H7 (cell line): ENCODE results near the gene IFITM10. TPM values are rescaled to one million over a fixed set of nuclear protein-coding genes. Genes with fewer than 3 reads are reported as not detected.
"Not testable (repeated sequence)": the region's sequence is repeated elsewhere in the genome, so short reads cannot be mapped to it uniquely, and the experiment has no call there.

ENCODE experiments used
- DNase-seq: peaks from one replicate; pipeline ENCODE4 v3.0.0; 2012
- H3K27me3 ChIP-seq: 2 replicates; pipeline ENCODE4 v1.6.0; 2011; ENCODE audit warnings: mild to moderate bottlenecking, low read length; ENCODE audit not compliant: control insufficient read depth, insufficient read depth
- H3K36me3 ChIP-seq: replicated peaks from 2 replicates; pipeline ENCODE4 v1.5.1; 2011; ENCODE audit warnings: low read length; ENCODE audit not compliant: control insufficient read depth, insufficient read depth
- H3K4me3 ChIP-seq: 2 replicates; pipeline ENCODE4 v1.5.1; 2011; ENCODE audit warnings: low read depth, mild to moderate bottlenecking, control low read depth, low read length, moderate library complexity; ENCODE audit not compliant: insufficient read depth
- total RNA-seq: library from RNA; depleted of rRNA; stranded (reverse); fragments of >200 nt; shearing (Covaris generic); gene quantifications from 2 replicates; pipeline ENCODE4 v1.2.3, GENCODE V29; 2014

Gene IFITM10
- total RNA-seq, 1 experiment from 2014 or later, result 0.42 TPM

DNA sequence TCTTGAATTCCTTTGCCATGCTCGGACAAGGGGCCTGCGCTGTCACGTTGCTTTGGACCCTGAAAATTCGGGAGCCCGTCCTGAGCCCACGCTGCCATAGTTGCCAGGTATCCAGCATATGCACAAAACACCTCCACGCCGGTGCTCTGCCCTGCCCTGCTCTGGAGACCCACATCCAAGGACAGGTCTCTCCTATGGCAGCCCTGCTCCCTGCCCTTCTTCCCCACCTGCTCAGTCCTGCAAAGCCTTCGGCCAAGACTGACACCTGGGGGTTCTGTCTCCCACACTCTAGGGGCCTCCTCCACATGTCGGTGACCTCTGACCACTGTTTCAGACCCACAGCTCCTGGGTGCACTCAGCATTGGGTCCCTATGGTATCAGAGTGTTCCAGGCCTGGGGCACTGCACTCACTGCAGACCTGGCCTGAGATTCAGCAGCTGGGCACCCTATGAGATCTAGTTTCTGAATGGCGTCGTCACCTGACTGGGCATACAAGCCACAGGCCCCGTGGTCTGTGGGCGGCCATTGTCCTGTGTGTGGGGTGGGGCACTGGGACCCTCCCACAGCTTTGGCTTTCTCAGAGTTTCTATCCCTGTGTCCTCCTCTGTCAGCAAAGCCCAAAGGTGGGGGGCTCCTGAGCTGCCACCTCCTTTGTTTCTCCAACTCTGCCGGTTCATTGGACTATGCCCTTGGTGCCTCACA is 55.4 kb downstream of the IFITM10 start:
- H3K36me3 ChIP-seq, result no peaks in the 10 kb centered on the region
- H3K27me3 ChIP-seq, result peaks cover 3% of the 10 kb centered on the region

DNA sequence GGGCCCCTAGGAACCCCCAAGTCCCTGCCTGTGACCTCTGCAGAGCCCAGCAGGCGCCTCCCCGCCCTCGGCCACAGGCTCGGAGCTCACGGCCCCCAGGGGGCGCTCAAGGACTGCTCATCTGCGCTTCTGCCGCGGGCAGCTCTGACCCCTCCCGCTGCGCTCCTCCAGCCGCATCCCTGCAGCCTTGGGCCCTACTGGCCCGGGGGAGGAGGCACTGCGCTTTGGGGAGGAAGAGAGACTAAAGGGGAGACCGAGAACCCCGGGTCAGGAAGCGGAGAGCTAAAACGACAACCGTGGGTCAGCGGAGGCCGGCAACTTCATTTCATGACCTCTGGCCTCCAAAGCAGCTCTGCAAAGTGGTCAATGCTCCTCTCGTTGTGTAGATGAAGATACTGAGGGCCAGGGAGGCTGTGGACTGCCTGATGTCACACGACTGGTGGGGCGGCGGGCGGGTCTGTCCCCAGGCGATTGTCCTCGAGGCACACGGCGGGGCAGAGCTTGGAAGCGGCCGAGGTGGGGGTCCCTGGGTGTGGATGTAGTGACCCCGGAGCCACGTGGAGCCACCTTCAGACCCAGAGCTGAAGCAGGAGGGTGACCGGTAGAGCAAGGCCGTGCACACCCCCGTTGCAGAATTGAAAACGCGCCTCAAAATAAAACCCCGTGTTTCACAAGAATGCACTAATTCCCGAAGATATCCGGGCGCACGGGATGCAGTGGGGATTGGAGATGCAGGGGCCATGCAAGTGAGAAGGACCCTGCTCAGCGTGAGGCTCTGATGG is 56.1 kb downstream of the IFITM10 start:
- H3K36me3 ChIP-seq, result no peaks in the 10 kb centered on the region
- H3K27me3 ChIP-seq, result peaks cover 3% of the 10 kb centered on the region
- H3K4me3 ChIP-seq, result peak overlapping the region; percentile 40
- peak; percentile 98 for DNase-seq

More for the DNA sequence above, 55.4 kb downstream of the IFITM10 start:
- H3K4me3 ChIP-seq, result no peak overlapping the region
- DNase-seq, result no peak

DNA sequence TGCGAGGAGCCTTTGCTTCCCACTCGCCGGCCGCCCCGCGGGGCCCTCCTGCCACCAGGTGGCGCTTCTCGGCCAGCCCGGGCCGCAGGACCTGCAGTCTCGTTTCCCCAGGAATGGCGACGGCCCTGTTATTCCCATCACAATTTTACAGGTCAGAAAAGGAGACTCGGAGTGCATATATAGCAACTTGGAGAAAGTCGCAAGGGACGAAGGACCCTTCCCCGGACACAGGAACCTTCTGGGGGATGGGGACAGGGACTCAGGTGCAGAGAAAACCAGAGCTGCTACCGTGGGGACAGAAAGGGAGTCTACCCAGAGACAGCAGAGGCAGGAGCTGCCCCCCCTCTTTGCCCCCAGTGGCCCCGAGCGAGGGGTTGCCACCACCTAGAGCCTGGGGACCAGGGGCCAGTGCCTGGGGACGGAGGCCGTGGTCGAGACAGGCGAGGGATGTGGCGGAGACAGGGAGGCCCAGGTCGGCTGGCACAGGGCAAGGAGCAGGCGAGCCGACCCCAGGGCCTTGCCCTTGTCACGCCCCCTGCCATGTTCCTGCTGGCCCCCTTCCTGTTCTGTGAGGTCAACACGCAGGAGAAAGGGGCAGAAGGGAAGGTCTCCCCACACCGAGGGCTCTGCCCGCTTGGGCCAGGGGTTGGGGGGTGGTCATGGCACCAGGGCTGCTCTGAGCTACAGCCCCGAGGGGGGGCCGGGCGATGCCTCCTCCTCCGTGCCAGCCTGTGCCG is 56.9 kb downstream of the IFITM10 start:
- H3K4me3 ChIP-seq, result peak overlapping the region; percentile 40
- peaks cover 3% of the 10 kb centered on the region for H3K27me3 ChIP-seq
- peak; percentile 98 for DNase-seq
- no peaks in the 10 kb centered on the region for H3K36me3 ChIP-seq

DNA sequence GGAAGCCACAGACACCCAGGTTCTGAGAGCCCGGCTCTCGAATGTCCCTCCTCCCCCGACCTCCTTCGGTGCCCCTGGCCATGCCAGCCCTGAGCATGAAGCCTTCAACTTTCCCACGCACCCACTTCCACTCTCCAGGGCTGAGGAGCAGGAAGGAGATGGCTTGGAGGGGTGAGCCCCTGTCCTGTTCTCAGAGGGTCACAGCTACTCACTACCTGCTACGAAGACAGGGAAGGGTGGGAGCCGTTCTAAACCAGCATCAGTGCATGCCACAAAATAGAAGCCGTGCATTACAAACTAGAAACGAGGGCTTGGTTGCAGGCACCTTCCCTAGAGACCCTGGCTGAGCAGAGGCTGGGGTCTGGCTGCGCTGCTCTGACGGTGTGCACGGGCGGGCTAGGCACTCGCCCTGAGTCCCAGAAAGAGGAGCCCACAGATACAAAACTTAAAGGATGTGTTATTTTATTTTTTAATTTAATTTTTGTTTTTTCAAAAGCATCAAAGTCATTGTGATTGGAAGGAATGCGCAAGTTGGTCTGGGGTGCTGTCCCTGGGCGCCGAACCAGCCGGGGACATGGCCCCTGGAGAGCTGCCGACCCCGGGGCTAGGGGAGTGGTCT is 57.6 kb downstream of the IFITM10 start:
- Histone ChIP-seq H3K36me3 (no peaks in the 10 kb centered on the region), H3K4me3 (no peak overlapping the region), H3K27me3 (peaks cover 3% of the 10 kb centered on the region)
- DNase-seq, result no peak

DNA sequence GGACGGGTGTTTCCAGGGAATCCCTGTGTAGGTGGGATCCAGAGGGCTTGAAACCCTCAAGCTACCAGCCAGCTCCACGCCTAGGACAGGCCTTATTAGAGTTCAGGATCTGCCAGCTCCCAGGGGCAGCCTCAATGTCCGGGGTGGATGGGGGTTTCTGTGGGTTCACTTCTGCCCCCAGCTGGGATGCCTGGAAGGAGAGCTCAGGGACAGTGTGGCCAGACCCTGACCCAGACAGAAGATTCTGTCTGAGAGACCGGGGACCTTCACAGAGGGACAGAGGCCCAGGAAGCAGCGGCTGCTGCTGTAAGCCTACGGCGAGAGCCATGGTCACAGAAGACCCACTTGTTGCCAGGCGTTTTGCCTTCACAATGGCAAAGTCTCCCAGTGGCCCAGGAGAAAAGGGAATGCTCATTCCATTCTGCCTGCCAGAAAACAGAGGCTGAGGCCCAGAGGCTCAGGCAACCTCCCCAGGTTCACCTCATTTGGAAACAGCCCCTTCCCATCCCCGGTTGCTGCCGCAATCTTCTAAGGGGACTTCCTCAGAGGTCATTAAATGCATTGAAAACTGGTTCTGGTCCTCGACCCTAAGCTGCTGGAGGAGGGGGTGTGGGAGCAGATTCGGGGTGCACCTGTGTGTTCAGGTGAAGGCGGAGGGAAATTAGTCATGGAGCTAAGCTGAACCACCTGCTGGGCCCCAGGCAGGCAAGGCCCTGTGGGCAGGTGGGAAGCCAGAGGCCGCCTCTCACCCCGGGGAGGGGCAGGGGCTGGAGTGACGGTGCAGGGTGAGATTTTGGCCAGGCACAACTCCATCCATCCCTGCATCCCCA is 58.3 kb downstream of the IFITM10 start:
- H3K4me3 ChIP-seq, result no peak overlapping the region
- peak; percentile 51 for DNase-seq
- no peaks in the 10 kb centered on the region for H3K36me3 ChIP-seq
- H3K27me3 ChIP-seq, result peaks cover 3% of the 10 kb centered on the region

DNA sequence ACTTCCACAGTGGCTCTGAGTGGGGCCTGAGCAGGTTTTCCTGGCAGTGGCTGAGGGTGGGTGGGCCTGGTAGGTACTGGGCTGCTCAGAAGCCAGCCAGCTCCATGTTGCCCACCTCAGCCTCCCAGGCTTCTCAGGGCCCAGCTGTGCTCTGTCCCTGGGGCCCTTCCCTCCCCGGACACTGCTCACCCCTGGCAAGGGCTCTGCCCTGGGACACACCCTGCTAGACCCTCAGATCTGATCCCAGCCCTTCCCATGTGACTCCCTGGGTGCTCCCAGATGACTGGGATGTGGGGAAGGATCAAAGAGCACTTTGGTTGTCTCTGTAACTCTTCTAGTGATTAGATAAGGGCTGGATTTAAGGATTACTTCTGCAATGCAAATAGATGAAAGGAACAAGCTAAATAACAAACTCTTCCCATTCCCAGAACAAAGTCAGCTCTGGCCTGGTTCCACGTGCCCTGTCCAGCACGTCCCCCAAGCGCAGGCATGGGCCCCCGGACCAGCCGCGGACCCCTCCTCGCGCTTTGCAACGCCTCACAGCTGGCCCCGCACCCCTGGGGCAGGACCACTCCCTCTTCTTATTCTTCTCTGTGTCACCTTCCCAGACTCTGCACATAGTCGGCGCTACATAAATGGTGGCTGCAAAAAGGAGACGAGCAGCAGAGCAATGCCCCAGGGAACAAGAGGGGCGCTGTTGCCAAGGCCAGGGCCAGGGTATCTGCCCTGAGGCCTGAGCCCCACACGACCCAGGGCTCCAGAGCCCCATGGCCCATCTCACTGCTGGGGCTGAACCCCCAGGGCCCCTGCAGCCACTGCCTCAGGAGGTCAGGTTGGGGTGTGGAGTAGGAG is 59.1 kb downstream of the IFITM10 start:
- Histone ChIP-seq H3K36me3 (no peaks in the 10 kb centered on the region), H3K4me3 (no peak overlapping the region), H3K27me3 (peaks cover 3% of the 10 kb centered on the region)
- peak; percentile 65 for DNase-seq

DNA sequence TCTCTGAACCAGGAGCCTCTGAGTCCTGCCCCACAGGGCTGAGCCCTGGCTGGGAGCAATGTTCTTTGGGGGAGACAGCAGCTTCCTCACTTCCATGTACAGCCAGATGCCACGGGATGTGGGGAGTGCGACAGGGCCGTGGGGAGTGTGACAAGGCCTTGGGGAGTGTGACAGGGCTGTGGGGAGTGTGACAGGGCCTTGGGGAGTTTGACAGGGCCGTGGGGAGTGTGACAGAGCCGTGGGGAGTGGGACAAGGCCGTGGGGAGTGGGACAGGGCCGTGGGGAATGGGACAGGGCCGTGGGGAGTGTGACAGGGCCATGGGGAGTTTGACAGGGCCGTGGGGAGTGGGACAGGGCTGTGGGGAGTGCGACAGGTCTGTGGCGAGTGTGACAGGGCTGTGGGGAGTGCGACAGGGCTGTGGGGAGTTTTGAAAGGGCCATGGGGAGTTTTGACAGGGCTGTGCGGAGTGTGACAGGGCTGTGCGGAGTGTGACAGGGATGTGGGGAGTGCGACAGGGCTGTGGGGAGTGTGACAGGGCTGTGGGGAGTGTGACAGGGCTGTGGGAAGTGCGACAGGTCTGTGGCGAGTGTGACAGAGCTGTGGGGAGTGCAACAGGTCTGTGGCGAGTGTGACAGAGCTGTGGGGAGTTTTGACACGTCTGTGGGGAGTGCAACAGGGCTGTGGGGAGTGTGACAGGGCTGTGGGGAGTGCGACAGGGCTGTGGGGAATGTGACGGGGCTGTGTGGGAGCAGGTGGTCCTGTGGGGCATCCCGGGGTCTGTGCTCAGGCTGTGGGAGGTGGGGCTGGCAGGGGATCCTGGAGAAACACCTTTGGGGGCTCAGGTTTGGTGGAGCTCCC is 60.0 kb downstream of the IFITM10 start:
- no peak for DNase-seq
- Histone ChIP-seq H3K27me3 (peaks cover 3% of the 10 kb centered on the region), H3K4me3 (no peak overlapping the region), H3K36me3 (no peaks in the 10 kb centered on the region)

DNA sequence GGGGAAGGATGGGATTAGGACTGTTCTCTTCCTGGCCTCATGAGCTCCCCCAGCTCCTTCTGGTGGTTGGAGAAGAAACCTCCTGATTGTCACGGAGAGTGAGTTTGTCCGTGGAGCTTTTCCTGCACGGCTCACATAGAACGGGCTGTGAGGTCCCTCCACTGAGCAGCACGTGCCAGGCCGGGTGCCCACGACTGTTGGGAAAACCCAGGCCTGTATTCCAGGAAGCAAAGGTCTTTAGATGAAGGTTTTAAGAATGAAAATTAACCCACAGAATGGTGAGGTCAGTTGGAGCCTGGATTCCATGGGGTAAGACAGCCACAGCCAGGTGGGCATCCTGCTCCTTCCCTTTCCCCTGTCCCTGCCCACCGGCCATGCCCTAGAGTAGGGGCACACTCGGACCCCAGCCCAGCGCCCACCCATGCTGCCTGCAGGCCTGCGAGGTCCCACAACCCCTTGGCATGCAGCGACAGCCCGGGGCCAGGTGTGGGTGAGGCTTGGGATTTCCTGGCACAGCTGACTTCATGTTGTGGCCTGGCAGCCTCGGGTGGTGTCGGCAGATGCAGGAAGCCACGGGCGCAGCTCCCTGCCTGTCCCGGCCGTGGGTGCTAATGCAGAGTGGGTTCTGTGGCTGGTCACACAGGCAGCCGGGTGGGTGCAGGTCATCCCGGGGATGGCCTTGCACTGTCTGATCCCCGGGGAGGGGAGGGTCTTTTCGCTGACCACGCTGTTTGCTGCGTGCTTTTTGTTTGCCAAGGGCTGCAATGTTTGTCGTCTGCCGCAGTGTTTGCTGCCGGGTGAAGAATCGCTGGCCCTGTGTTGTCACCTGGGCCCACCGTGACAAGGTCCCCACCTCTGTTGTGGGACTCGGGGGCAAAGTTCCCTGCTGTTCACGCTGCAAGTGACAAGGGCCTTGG is 60.9 kb downstream of the IFITM10 start:
- H3K27me3 ChIP-seq, H3K4me3 ChIP-seq, H3K36me3 ChIP-seq, DNase-seq: not testable (repeated sequence)

DNA sequence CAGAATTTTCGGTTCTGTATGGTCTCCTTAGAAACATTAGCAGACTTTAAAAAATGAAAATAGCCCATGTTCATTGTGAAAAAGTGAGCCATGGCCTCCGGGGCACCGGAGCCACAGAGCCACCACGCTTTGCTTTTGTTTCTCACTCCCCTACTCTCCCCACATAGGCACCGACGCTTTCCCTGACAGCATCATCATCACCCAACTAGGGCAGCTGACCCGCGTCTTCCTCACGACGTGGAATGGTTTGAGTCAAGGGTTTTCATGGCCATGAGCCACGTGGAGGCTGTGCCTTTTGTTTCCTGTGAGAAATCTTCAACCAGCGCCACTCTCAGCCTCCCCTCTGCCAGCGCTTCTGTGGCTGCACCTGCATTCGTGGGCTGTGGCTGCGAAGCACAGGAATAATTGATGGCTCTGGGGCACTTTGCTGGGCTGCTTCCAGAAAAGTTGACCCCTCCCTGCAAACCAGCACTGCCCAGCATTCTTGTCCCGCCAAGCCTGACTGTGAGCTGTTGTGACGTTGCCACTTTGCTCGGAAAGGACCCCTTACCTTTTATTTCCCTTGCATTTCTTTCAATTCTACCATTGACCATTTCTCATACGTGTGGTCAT is 62.0 kb downstream of the IFITM10 start:
- H3K27me3 ChIP-seq, H3K4me3 ChIP-seq, DNase-seq, H3K36me3 ChIP-seq: not testable (repeated sequence)

DNA sequence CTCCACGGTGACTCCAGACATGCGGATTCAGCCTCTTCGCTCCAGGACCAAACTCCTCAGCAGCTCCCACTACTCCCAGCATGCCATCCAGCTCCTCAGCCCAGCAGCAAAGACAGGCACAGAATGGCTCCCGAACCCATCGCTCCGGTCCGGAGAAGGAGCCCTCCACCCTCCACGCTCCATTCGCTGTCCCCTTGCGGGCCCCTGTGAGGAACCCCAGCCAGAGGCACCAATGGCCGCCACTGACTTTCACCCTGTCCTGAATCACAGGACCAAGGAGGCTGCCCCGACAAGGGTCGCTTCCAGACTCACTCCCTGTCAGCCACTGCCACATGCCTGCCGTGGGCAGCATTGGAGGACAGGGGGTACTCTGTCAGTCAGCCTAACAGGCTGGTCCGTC is 64.2 kb downstream of the IFITM10 start:
- not testable (repeated sequence) for H3K36me3 ChIP-seq, H3K4me3 ChIP-seq, DNase-seq, H3K27me3 ChIP-seq
